Measurements from ENCODE around the gene TRPM3.

Gene TRPM3

DNA sequence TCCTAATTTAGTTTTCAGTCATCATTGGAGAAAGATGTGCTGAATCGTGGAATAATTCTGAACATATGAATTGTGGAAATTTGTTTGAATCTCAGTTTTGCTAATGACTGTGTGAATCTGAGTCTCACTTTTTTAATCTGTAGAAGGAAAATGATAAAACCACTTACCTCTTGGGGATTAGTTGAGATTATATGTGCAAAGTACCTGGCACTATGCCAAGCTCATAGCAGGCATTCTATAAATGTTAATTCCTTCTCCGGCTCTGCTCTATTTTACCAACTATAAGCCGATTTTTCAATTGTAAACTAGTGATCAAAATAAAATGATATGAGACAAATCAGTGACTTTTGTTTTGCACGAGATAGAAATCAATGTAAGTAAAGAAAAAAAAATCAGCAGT, 290.8 kb downstream of the TRPM3 start:
- no peak for DNase-seq (ENCODE audit: low read depth in 1 of 2, low spot score in 1 of 2)

DNA sequence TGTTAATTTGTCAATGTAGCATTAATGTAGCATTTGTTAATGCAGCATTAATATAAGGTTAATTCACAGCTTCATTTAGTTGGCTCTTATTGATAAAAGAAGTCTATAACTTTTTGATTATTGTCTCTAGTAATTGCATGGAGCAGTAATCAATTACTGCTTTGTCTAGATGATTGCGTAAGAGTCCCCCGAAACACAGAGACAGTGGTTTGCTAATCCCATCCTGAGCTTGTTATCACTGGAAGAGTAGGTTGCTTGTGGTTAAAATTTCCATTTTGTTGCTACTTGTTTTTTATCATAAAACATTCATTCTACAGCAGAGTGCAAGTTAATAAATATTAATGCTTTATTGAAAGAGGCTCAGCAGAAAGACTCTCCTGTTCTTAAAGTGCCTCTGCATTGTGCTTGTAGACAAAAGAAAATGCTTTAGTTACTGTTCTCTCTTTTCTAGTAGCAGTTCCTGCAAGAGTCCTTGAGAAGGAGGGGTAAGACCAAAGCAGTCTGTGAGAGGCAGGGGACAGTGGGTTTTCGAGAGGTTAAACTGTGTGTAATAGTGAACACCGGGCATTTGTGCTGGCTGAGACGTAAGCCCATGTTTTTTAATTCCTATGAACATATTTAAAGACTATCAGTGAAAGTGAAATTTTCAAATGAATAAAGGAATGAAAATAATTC, 291.7 kb downstream of the TRPM3 start:
- no peak for DNase-seq (ENCODE audit: low read depth in 1 of 2, low spot score in 1 of 2)

DNA sequence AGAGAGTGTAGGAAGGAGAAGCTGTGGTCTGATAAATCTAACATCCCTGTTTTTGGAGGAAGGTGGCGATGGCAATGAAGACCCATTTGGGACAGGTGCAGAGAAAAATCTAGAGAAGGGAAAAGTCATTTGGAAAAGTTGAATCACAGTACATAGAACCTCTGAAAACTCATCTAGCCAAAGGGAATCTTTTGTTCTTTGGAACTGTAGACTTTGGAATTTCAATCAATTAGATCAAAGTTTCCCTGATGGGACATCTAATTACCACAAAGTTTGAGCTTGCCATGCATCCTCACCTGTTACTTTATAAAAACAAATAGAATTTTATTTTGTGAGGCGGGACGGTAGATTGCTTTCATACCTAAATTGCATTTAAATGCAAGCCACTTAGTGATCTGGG, 294.9 kb downstream of the TRPM3 start:
- DNase-seq (ENCODE audit: low read depth in 1 of 2, low spot score in 1 of 2), result no peak

GRCh38 chr9:70823284-70823683, 298.1 kb downstream of the TRPM3 start:
- DNase-seq (ENCODE audit: low read depth in 1 of 2, low spot score in 1 of 2), result no peak

DNA sequence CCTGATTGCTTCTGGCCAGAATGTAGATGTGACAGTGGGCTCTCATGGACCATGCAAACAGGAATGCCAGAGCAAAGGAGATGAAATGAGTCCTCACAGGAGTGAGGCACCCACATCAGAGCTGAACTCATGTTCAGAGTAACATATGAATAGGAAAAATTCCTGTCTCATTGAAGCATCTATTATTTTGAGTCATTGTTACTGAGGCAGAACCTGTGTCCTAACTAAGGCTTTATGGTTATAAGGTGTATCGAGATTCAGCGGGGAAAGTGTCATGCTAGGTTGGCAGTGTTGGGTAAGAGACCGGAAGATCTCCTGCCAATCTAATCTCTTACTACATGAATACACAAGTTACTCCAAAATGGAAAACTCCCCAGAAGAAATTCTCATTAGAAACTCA, 304.1 kb downstream of the TRPM3 start:
- no peak for DNase-seq (ENCODE audit: low read depth in 1 of 2, low spot score in 1 of 2)

DNA sequence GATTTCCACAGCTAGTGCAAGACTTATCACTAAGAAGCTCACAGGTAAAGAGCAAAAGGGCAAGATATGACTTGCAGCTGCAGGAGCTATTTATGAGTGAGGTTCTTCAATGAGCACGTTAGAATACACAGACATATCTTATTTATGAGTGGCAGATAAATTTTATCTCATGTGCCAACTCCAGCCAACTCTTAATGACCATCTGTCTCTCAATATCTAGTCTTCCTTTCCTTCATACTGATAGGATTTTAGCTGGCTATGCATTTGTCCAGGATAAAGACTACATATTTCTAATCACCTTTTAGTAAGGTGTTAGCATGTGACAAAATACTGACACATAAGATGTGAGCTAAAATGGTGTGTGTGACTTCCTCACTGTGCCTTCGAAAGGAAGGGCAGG, 304.5 kb downstream of the TRPM3 start:
- no peak for DNase-seq (ENCODE audit: low read depth in 1 of 2, low spot score in 1 of 2)

DNA sequence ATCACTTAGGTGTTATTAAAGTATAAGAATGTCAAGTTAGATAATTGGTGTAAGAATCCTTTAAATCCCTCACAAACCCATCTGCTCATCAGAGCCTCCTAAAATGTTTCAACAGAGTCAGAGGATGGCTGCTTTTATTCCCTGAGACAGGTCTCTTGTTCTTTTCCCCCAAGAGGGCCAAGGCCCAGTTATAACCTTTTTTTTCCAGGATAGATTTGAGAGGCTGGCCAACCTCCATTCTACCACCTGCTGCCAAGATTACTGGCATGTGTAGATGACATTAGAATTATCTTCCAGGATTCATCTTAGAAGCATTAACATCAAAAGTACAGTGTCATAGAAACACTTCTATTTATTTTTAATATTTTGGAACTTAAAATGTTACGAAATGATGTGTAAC, 305.1 kb downstream of the TRPM3 start:
- DNase-seq (ENCODE audit: low read depth in 1 of 2, low spot score in 1 of 2), result no peak

- DNase-seq (ENCODE audit: low read depth in 1 of 2, low spot score in 1 of 2), result no peak
Observed at GRCh38 chr9:70814597-70814996, 306.8 kb downstream of the TRPM3 start.

- no peak for DNase-seq (ENCODE audit: low read depth in 1 of 2, low spot score in 1 of 2)
Observed at GRCh38 chr9:70813141-70813540, 308.3 kb downstream of the TRPM3 start.

GRCh38 chr9:70811638-70812037, 309.8 kb downstream of the TRPM3 start:
- no peak for DNase-seq (ENCODE audit: low read depth in 1 of 2, low spot score in 1 of 2)

GRCh38 chr9:70806875-70807274, 314.5 kb downstream of the TRPM3 start:
- no peak for DNase-seq (ENCODE audit: low read depth in 1 of 2, low spot score in 1 of 2)

- DNase-seq (ENCODE audit: low read depth in 1 of 2, low spot score in 1 of 2), result no peak
Observed at GRCh38 chr9:70805949-70806348, 315.5 kb downstream of the TRPM3 start.

GRCh38 chr9:70802758-70803436, 318.5 kb downstream of the TRPM3 start:
- no peak for DNase-seq (ENCODE audit: low read depth in 1 of 2, low spot score in 1 of 2)

DNA sequence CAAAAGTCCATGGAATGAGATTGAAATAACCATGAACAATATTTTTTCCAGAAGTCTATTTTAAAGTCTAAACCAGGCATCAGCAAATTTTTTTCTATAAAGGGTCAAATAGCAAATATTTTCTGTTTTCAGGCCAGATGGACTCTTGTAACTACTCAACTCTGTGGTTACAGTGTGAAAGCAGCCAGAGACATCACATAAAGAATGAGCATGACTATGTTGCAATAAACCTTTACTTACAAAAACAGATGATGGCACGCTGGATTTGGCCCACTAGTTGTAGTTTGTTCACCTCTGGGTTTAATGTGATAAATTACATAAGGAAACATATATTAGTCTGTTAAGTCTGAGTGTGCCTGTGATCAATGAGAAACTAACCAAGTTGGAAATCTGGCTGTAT, 319.2 kb downstream of the TRPM3 start:
- DNase-seq (ENCODE audit: low read depth in 1 of 2, low spot score in 1 of 2), result no peak

GRCh38 chr9:70801181-70801829, 320.1 kb downstream of the TRPM3 start:
- no peak for DNase-seq (ENCODE audit: low read depth in 1 of 2, low spot score in 1 of 2)

GRCh38 chr9:70798018-70798417, 323.4 kb downstream of the TRPM3 start:
- no peak for DNase-seq (ENCODE audit: low read depth in 1 of 2, low spot score in 1 of 2)

DNA sequence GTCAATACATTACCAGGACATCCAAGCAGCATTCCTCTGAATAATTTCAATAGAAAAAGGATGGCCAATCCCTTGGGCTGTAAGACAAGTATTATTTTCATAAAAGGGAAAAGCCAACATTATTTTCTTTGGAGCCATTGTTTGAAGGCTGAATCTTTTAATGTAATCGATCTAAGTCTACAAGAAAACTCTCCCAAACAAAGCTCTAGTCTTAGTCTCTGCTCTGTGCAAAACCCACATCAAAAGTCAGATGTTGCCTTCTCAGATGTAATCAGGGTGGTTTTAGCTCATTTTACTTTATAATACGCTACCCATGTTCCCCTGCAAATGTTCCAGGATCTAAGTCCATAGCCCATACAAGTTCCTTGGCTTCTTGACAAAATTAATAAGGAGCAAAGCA, 325.6 kb downstream of the TRPM3 start:
- DNase-seq (ENCODE audit: low read depth in 1 of 2, low spot score in 1 of 2), result no peak

- DNase-seq (ENCODE audit: low read depth in 1 of 2, low spot score in 1 of 2), result no peak
Observed at GRCh38 chr9:70792796-70793195, 328.6 kb downstream of the TRPM3 start.

GRCh38 chr9:70791936-70792335, 329.5 kb downstream of the TRPM3 start:
- no peak for DNase-seq (ENCODE audit: low read depth in 1 of 2, low spot score in 1 of 2)

GRCh38 chr9:70789086-70789485, 332.3 kb downstream of the TRPM3 start:
- no peak for DNase-seq (ENCODE audit: low read depth in 1 of 2, low spot score in 1 of 2)

DNA sequence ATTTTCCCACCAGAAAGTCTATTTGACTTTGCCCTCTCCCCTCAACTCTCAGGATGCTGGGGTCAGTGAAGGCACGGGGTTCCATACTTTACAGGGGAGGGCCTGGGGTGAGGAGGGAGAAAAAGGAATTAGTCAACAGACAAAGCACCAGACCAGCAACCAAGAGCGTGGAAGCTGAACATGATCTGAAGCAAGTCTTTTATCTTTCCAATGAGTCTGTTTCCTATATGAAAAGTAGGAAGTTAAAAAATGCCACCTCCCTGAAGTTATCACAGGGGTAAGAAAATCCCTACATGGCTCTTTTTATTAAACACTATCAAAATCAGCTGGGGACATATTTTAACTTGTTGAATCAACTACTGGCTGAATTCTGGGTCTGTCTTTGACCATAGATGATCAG, 337.0 kb downstream of the TRPM3 start:
- no peak for DNase-seq (ENCODE audit: low read depth in 1 of 2, low spot score in 1 of 2)

DNA sequence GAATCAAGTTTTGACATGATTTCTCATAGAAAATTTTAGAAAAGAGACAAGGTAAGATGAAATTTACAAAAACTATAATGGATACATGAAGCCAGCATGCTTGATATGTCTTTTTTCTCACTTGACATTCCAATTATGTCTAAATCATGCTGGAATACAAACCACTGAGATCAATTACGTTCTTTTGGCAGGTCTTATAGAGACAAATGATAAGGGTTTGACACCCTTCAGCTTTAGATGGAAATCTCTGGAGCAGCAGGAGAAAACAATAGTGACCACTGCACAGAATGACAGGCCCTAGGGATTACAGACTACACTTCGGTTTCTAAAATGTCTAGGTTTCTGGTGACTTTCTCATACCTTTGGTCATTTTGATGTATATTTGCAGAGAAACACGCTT, 342.9 kb downstream of the TRPM3 start:
- no peak for DNase-seq (ENCODE audit: low read depth in 1 of 2, low spot score in 1 of 2)

GRCh38 chr9:70773579-70773978, 347.8 kb downstream of the TRPM3 start:
- DNase-seq (ENCODE audit: low read depth in 1 of 2, low spot score in 1 of 2), result no peak

Measured in activated CD4-positive, alpha-beta T cell treated with anti-CD3 and anti-CD28 coated beads, Interleukin-2, amount 50 U/mL, for 24 hours (primary cell).